SW 1271 (cell line): ENCODE data around the gene EFEMP1.
"Not testable (repeated sequence)": the region's sequence is repeated elsewhere in the genome, so short reads cannot be mapped to it uniquely, and the experiment has no call there.

Experiments used
- DNase-seq, 2 experiments: peaks; one replicate each; lab custom pipeline; 2025; lab: John Stamatoyannopoulos, UW

Gene EFEMP1

GRCh38 chr2:55827855-55828254 is 95.7 kb downstream of the EFEMP1 start:
- DNase-seq = no peak

DNA sequence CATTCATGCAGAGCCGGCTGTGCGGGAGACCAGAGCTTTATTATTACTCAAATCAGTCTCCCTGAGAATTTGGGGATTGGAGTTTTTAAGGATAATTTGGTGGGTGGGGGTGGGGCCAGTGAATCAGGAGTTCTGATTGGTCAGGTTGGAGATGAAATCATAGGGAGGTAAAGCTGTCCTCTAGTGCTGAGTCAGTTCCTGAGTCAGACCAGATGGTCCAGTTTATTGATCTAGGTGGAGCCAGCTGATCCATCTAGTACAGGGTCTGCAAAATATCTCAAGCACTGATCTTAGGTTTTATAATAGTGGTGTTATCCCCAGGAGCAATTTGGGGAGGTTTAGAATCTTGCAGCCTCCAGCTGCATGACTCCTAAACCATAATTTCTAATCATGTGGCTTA is 96.2 kb downstream of the EFEMP1 start:
- DNase-seq = not testable (repeated sequence)

DNA sequence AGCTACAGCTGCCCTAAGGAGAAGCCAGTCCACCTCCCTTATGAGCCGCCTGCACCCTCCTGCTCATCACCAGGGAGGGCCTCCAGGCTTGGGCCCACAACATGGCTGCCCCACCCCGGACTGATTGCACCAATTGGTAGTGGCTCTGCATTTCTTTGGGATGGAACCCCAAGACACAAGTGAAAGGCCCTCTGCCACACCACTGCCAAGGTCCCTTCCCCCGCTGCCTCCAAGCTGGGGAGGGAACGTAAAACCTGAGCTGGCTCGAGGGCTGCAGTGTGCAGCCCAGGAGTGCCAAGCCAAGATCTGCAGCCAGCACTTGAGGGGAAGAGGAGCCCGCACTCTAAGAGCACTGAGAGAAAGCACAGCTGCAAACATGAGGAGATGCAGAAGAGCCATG is 97.3 kb downstream of the EFEMP1 start:
- DNase-seq = no peak

GRCh38 chr2:55824551-55825096 is 99.0 kb downstream of the EFEMP1 start:
- no peak for DNase-seq
